Measurements from ENCODE around the gene ATG10.

DNA sequence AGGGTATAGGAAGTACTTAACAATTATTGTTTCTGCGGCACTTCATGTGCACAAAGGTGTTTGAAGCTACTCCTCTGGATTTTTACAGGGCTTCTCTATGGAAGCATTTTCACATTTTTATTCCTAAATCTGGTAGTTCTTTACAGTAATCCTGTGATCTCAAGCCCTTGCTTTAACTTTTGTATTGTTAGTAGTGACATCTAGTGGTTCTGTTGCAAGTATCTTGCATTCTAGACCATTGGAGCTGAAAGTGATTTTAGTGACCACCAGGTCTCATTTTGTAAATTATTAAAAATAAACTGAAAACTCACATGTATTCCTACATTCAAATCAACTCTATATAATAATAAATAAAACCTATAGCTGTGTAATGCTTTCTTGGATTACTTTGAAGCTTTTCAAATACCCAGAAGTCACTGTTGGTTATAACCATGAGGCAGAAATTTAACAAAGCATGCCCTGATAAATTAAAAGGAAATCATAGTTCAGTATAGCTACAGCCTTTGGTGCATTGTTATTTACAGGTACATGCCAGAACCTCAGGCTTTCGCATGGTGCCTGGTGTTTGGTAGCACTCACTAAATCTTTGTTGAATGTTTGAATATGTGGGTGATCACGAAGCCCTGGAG, 287.5 kb downstream of the ATG10 start:
- TF ChIP-seq, protein P1, sequence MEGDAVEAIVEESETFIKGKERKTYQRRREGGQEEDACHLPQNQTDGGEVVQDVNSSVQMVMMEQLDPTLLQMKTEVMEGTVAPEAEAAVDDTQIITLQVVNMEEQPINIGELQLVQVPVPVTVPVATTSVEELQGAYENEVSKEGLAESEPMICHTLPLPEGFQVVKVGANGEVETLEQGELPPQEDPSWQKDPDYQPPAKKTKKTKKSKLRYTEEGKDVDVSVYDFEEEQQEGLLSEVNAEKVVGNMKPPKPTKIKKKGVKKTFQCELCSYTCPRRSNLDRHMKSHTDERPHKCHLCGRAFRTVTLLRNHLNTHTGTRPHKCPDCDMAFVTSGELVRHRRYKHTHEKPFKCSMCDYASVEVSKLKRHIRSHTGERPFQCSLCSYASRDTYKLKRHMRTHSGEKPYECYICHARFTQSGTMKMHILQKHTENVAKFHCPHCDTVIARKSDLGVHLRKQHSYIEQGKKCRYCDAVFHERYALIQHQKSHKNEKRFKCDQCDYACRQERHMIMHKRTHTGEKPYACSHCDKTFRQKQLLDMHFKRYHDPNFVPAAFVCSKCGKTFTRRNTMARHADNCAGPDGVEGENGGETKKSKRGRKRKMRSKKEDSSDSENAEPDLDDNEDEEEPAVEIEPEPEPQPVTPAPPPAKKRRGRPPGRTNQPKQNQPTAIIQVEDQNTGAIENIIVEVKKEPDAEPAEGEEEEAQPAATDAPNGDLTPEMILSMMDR (IDR thresholded peaks at IDR 0.05; ENCODE audit: borderline replicate concordance, extremely low read depth, low read length, poor library complexity, severe bottlenecking) = peak; percentile 63
- no peak for TF ChIP-seq EZH2 (IDR thresholded peaks at IDR 0.05; ENCODE audit: borderline replicate concordance, low read depth, low read length, severe bottlenecking)
